HG02678 (cell line): ENCODE results near the gene DOCK10.
"Not testable (repeated sequence)": the region's sequence is repeated elsewhere in the genome, so short reads cannot be mapped to it uniquely, and the experiment has no call there.

Source experiments
- ATAC-seq: cut with Tn5 transposase; IDR thresholded peaks from one replicate; pipeline ENCODE4 v1.9.1; 2021; ENCODE audit warnings: mild to moderate bottlenecking, moderate library complexity; ENCODE audit not compliant: unreplicated experiment

DOCK10 gene

GRCh38 chr2:224925061-224925809 is 117.0 kb downstream of the DOCK10 start:
- ATAC-seq = peak; percentile 34

- ATAC-seq = no peak
These were observed 117.6 kb downstream of the DOCK10 start for GRCh38 chr2:224924631-224925030.

GRCh38 chr2:224922142-224922727 is 120.0 kb downstream of the DOCK10 start:
- peak; percentile 72 for ATAC-seq

- ATAC-seq = no peak
These were observed 122.7 kb downstream of the DOCK10 start for GRCh38 chr2:224919472-224920110.

- no peak for ATAC-seq
These were observed 123.4 kb downstream of the DOCK10 start for GRCh38 chr2:224918626-224919471.

- not testable (repeated sequence) for ATAC-seq
These were observed 125.0 kb downstream of the DOCK10 start for GRCh38 chr2:224917246-224917645.

- ATAC-seq = no peak
These were observed 127.1 kb downstream of the DOCK10 start for GRCh38 chr2:224915136-224915535.

- ATAC-seq = peak; percentile 16
These were observed 131.7 kb downstream of the DOCK10 start for GRCh38 chr2:224910574-224910925.

GRCh38 chr2:224909885-224910573 is 132.2 kb downstream of the DOCK10 start:
- peak; percentile 50 for ATAC-seq

- ATAC-seq = no peak
These were observed 133.4 kb downstream of the DOCK10 start for GRCh38 chr2:224908818-224909217.

GRCh38 chr2:224904381-224904780 is 137.9 kb downstream of the DOCK10 start:
- ATAC-seq = no peak

- no peak for ATAC-seq
These were observed 138.6 kb downstream of the DOCK10 start for GRCh38 chr2:224903621-224904020.

- ATAC-seq = no peak
These were observed 141.1 kb downstream of the DOCK10 start for GRCh38 chr2:224901121-224901676.

GRCh38 chr2:224895377-224895776 is 146.9 kb downstream of the DOCK10 start:
- ATAC-seq = no peak

GRCh38 chr2:224894356-224894755 is 147.9 kb downstream of the DOCK10 start:
- peak; percentile 89 for ATAC-seq

- ATAC-seq = no peak
These were observed 148.4 kb downstream of the DOCK10 start for GRCh38 chr2:224893848-224894247.

GRCh38 chr2:224892574-224893204 is 149.6 kb downstream of the DOCK10 start:
- no peak for ATAC-seq

- no peak for ATAC-seq
These were observed 151.9 kb downstream of the DOCK10 start for GRCh38 chr2:224890372-224890771.

GRCh38 chr2:224887141-224887540 is 155.1 kb downstream of the DOCK10 start:
- no peak for ATAC-seq
